Activated naive CD4-positive, alpha-beta T cell (primary cell): ENCODE results near the gene ZNF385A.

Experiments used
- DNase-seq, 4 experiments: peaks; one replicate each; lab custom pipeline; 2025; lab: John Stamatoyannopoulos, UW

The ZNF385A gene, protein sequence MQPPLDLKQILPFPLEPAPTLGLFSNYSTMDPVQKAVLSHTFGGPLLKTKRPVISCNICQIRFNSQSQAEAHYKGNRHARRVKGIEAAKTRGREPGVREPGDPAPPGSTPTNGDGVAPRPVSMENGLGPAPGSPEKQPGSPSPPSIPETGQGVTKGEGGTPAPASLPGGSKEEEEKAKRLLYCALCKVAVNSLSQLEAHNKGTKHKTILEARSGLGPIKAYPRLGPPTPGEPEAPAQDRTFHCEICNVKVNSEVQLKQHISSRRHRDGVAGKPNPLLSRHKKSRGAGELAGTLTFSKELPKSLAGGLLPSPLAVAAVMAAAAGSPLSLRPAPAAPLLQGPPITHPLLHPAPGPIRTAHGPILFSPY

DNA sequence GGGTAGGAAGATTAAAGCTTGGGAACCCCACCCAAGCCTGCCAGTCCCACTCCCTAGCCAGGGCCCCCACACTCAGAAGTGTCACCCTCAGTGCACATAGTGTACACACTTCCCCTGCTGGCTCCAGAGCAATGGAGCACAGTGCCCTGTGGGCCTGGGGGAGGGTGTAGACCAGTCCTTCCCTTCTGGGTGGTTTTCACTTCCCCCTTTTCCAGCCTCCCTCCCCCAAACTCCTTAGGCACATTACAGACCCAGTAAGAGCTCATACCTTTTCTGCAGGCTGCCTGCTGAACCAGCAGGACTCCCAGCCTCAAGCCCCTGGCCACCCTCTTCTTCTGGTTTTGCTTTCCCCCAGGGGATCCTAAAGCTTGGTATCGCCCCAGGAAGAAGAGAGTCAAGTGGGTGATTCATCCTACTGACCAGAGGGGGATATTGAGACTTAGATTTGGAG lies at the start of gene ZNF385A:
Gene ZNF385A, minus strand, starts transcription at position 143 of the 451 bp plus-strand sequence. CDS start 219 bp downstream, outside the sequence.
- no peak for DNase-seq

DNA sequence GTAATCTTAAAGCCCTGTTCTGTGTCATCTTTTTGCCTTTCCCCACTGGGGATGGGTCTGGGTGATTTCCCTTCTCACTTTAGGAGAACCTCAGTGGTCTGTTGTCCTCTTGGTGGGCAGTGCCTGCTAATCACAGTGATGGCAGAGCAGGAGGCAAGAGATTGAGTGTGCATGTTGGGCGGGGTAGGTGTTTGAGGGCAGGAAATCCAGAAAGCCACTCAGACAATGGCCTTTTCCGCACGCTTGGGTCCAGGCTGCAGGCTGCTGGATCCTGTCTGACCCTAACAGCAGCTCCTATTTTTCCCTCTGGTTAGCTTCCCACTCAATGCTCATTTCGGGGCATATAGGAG lies 48.3 kb upstream of the ZNF385A start:
- DNase-seq = no peak

DNA sequence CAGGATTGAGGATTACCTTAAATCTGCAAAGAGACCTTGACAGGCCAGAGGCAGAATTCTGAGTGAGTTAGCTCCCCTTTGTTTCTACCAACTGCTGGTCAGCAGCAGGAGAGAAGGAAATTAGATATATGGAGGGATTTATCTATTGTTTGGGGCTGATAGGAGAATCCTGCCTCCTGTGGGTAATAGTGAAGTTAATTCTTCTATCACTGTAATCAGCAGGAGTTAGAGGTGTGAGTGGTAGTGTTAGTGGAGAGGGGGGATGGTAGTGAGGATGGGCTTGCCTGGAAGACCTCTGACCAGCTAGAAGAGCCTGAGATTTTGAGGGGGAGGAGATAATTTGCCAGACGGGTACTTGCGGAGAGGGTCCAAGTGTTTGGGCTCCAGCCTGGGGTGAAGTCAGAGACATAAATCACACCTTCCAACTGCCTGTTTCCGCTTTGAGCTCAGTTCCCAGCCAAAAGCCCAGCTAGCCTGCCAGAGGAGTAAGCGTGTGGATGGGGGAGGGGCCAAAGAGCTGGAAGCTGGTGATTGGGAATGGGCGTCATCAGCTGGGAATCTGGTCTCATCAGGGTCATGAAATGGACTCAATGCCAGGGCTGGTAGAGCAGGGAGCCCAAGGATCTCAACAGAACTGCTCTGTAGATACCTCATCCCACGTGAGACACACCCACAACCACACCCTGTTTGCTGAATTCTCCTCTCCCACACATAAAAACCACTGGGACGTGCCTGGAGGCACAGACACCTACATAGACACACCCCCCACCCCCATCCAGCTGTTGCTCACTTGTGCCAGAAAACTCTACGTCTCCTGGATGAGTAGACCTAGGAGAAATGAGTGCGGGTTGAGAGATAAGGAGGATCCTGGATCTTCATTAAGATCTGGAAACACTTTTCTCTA lies 47.6 kb upstream of the ZNF385A start:
- no peak for DNase-seq

DNA sequence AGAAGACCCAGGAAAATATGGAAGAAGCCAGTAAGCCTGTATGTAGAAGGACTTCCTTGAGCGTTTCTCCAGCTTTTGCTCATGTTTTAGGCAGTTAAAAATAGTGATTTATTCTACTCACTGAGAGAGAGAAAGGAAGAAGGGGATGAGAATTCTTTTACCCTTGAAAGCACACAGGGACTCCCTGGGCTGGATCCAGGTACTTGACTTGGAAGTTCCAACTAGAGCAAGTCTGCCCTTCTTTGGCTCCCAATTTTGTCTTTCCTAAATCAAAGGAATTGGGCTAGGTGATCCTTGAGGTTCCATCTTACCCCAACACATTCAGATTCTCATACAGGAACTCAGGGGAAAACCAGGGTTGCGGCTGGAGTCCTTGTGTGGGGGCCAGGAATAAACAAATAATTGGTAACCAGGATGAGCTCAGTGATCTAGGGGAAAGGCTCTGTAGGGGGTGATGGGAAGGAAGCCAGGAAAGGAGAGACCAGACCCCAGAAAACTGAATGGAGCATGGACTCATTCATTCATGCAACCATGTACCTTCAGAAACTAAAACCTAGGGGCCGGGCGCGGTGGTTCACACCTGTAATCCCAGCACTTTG lies 46.0 kb upstream of the ZNF385A start:
- DNase-seq = no peak

DNA sequence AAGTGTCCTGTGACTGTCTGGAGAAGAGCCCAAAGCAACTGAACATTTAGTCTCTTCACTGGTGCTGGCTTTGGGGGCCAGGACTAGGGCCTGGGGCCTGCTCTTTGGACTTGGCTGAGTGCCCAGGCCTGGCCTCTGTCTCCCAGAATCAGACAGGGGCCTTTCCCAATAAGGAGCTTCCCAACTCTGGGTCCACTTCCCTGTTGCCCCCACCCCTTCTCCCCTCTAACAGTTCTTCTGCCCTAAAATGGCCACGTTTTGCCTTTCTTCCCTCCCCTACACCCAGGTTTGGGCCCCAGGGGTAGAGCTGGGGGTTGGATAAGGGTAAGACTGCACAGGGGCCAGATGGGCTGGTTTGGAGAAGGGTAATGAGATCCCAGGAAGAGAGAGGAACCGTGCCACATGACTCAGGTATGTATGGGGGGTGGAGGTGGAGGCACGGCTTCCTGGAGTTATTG lies 44.5 kb upstream of the ZNF385A start:
- no peak for DNase-seq

DNA sequence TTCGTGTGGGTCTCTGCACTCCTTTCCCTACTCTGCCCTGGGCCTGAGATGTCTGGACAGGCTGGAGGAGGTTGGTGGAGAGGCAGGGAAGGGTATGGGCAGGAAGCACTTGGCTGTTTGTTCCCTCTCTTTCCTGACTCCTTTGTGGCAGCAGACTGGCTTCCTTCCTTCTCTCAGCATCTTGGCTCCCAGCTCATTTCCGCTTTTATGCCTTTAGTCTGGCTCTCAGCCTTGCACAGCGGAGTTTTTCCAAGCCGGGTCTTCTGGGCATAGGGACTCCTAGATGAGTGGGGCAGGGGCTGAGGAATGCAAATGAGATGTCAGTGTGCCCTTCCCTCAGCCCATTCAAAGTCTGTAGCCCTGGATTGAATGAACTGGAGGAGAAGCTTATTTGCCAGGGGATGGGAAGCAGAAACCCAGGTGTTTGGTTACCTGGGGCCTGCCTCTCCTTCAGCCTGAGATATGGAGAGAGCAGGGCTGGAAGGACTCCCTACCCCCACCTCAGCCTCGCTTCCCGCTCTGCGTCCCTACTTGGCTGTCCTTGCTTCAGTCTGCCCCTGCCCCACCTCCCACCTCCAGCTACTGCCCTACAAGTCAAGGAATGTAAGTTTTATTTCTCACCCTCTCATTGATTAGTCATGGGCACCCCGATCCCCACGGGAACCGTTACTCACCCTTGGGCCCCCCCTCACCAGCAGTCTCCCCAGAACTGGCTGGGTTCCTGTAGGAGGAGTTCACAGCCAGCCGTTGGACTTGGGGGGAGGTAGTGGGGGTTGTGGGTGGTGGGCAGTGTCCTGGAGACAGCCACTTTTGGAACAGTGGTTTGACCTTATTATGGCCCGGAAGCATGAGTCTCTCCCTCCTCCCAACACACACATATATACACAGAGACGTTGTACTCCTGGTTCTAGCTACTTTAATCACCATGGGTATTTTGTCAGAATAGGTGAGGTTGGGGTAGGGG lies 43.8 kb upstream of the ZNF385A start:
- no peak for DNase-seq

DNA sequence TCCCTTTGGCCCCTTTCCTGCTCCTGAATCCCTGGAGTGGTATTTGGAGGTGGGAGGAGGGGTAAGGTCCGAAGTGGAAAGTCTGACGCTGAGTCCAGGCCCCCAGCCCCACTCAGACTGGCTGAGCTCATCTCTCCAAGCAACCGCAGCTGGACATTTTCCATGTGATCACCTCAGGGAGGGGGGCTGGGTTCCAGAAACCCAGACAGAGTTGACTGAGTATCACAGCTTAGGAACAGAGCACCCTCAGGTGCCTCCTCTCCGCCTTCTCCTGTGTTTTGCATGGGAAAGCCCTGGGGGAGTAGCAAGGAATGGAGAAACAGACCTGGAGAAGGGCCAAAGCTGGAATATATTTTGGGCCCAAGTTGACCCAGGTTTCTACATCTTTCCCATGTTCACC lies 42.6 kb upstream of the ZNF385A start:
- DNase-seq = no peak

DNA sequence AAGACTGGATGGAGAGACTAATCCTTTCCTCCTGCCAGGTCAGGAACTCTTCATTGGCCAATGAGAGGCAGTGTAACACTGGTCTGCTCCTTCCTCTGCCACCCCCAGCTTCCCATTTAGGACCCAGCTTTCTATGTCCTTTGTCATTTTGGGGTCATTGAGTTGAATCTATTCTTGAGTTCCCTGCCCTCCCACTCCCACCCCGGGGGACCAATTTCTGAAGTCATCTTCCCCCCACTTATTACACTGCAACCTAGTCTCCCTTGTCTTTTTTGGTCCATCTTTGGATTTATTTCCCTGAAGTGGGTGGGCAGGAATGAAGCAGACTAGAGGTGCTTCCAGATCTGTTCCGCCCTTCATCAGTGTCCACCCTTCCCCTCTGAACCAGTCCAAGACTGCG lies 42.2 kb upstream of the ZNF385A start:
- no peak for DNase-seq

DNA sequence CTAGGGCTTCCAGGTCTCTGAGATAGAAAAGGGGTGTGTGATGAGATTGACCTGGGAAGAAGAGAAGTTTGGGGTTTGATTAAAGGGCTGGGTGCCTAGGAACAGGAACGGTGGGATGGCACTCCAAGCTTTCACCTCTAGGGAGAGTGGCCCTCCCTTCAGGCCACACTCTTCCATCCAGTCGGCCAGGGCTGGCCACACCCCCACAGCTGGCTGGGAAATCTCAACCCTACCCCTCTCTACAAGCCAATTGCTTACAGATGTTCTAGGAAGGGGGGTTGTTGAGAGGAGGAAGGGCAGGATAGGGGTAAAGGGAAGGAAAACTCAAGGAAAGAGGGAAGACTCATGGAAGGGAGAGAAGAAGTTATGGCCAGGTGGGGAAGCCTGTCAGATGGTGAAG lies 41.2 kb upstream of the ZNF385A start:
- no peak for DNase-seq

DNA sequence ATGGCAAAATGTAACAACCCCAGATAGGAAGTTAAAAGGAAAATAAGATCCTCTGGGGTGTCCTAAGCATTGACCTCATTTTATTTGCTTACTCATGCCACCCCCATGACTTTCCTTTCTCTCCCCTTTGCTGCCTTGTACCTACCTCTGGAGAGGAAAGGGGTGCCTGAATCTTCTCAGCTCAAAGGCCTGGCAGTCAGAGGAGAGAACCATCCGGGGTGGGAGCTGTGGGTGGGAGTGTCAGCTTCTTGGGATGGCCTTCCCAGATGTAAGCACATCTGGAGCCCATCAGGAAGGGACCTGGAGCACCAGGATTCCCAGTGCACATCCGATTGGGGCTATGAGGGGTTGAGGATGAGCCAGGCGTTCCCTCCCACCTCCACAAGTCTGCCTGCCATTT lies 39.7 kb upstream of the ZNF385A start:
- no peak for DNase-seq

DNA sequence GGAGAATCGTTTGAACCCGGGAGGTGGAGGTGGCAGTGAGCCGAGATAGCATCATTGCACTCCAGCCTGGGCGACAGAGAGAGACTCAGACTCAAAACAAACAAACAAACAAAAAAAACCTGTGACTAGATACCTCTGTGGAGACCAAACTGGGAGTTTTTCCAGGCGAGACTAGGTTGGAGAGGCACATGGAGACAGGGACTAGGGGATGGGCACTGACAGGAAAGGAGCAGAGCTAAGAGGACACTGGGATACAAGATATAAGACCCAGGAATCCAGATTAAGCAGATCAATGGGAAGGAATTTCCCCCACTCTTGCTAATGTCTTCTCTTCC lies 39.2 kb upstream of the ZNF385A start:
- no peak for DNase-seq

DNA sequence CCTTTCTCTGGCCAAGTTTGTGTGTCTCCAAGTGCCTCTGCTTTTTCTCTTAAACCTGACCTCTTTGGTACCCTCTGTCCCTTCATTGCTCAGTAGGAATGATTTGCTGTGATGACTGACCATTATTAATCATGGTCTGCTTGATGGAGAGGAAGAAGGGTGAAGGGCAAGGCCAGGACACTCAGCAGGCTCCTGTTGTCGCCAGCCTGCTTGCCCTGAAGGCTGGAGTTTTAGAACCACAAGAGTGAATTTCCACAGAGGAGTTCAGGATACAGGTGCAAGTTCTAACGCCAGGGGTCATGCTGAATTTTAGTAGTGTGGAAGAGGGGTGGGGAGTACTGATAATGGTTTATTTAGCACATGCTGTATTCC lies 37.3 kb upstream of the ZNF385A start:
- DNase-seq = no peak

DNA sequence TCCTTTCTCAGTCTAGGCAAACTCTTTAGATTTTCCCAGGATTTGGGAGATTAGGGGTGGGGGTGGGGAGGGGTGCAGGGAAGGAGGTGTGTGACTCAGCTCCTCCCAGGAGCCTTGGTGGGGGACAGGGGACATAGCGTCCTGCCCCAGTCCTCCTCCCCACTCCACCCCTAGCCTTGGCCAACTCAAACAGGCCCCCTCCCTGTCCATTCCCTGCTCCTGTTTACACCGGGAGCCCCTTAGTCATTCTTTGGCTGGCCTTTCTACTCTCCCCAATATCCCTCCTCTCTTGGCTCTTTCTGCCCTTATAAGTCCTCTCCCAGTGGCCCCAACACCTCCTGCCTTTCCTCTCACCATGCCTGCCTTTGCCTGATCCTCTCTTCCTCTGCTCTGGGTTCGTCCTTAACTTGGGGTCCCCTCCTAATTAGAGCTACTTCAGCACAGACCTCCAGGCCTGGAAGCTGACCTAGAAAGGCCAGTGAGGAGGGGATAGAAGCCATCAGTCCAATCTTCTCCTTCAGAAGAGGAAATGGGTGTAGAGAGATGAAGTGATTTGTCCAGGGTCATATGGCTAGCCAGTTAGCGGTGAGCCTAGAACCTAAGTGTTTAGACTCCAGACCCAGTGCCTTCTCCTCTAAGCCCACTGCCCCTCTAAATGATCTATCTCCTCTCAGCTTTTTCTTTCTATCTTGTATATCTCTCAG lies 36.8 kb upstream of the ZNF385A start:
- no peak for DNase-seq

DNA sequence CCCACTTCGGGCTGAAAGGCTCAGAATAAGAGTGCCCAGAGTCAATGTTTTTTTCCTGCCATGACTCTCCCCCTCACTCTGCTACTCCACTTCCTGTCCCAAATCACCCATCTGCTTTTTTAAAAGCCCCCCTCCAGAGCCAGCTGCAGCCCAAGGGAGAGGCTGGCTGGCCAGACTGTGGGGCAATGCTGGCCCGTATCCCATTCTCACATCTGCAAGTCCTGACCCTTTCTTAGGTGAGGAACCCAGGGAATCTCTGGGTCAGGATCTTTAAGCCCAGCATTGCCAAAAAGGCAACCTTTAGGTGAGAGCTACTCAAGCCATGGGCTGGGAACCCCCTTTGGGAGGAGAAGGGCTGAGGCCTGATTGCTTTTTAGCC lies 36.2 kb upstream of the ZNF385A start:
- no peak for DNase-seq

DNA sequence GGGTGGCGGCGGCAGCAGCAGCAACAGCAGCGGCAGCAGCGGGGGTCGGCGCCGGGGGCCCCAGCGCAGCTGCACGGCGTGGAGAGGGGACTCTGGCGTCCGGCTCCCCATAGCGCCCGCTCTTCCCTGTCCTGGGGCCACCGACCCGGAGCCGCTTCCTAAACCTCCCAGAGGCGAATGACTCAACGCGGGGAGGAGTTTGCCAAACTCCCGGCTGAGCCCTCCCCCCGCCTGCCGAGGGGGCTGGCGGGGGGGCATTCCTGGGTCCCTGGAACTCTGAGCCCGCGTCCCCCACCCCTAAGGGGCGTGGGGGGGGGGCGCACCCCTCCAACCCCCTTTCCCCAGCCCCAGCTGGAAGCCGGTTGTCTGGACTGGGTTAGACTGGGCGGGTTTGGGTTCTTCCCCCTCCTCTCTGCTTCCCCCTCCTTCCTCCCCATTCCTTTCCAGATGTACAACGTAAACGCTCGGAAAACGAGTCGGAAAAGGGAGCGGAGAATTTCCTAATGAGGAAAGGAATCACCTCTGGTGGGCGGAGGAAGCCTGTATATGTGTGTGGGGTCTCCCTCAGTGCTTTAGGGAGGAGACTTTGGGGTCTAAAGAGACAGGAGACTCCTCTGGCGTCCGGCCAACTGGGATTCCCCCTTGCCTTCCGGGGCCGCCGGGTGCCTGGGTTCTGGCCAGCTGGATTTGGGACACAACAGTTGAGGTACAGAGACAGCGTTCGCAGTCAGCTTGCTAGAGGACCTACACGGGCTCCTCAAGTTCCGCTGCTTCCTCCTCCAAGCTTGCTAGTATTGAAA lies 34.8 kb upstream of the ZNF385A start, which contains the start of gene ITGA5:
Gene ITGA5, minus strand, starts transcription at position 179 of the 800 bp plus-strand sequence. Its CDS starts 68 bp downstream, at position 111.
- peak in 1 of 4 experiments; percentile 33 for DNase-seq

DNA sequence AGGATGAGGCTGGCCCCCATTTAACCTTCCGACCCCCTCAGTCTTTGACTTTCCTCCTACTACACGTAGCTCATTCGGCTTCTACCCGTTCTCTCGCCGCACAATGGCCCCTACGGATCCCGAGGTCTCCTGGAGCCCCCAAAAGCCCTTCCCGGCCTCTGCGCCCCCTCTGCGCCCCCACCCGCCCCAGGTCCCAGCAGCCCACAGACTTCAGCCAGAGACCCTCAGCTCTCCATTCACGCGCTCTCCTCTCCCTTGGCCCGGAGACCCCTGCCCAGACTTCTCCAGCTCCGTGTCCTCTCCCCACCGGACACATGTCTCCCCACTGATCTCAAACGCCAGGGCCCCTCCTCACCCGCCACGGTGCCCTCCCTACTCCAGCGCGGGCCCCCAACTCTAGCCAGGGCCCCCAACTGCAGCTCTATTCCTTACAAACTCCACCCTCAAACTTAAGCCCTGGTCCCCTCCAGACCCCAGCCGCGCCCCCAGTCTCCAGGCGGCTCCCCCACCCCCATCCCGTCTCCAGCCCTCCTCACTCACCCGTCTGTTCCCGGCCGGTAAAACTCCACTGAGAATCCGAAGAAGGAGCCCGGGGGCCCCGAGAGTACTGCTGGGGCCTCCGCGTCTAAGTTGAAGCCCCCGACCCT lies 34.0 kb upstream of the ZNF385A start:
- no peak for DNase-seq

DNA sequence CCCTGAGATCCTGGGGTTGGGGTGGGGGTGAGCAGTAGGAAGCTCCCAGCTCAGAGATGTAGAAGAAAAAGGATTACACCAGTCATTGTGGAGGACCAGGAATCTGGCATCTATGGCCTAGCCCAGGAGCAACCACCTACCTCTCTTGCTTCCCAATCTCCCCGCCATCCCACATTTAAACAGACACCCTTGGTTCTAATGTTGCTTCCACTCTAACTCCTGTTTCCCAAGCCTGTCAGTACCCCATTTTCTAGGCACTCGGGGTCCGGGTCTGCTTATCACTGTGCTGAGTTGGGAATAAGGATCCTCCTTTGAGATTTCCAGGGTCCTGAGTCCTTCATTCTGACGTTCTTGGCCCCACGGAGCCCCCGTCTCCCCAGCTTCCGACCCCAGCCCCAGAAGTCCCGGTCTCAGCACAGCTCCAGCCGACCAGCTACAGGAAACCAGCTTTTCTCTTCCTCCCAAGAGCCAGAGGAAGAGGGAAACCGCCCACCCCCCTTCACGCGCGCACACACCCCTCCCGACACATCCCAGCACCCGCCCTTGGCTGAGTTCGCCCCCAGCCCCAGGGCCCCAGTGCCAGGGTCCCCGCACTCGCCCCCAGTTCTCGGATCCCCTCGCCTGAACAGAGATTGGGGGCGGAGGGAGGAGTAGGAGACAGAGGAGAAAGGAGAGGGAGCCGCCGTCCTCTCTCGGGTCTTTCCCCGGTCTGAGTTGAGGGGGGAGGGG lies 33.3 kb upstream of the ZNF385A start:
- DNase-seq = no peak

DNA sequence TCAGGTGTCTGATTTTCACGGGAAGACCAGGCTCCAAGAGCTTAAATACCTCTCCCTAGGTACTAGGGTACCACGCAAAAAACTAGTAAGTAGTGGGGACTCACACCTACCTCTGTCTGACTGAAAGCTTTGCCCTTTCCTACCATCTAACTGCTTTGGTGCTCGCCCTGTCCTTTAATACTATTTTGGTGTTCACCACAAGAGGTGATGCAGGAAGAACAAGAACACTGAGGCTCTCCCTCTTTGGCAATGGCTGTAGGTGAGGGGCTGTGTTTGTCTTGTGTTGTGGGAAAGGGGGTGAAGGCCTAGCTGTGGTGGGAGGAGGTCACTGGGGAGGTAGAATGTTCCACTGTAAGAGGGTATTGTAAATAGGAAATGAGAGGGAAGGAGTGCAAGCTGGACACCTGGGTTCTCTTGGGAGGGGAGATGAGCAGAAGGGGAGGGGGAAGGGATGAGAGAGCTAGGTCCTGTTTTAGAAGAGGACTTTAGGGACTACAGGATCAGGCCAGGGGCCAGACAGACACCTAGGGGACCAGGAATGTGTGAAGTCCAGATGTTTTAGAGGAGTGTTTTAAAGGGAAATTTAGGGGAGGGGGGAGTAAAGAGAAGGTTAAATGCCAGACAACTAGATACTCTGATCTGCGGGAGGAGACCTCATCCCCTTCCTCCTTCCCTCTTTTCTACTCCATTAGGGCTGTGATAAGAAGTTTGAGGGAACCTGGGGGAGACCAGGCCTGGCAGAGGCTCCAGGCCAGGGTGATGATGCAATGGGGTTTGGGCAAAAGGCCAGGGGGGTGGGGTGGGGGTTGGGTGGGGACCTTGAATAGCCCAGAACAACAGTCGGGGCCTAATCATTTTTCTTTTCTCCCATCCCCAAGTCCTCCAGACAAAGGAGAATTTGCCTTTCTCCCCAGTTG lies 32.4 kb upstream of the ZNF385A start:
- no peak for DNase-seq
